Measurements from ENCODE around the gene IPO8.

IPO8 gene

DNA sequence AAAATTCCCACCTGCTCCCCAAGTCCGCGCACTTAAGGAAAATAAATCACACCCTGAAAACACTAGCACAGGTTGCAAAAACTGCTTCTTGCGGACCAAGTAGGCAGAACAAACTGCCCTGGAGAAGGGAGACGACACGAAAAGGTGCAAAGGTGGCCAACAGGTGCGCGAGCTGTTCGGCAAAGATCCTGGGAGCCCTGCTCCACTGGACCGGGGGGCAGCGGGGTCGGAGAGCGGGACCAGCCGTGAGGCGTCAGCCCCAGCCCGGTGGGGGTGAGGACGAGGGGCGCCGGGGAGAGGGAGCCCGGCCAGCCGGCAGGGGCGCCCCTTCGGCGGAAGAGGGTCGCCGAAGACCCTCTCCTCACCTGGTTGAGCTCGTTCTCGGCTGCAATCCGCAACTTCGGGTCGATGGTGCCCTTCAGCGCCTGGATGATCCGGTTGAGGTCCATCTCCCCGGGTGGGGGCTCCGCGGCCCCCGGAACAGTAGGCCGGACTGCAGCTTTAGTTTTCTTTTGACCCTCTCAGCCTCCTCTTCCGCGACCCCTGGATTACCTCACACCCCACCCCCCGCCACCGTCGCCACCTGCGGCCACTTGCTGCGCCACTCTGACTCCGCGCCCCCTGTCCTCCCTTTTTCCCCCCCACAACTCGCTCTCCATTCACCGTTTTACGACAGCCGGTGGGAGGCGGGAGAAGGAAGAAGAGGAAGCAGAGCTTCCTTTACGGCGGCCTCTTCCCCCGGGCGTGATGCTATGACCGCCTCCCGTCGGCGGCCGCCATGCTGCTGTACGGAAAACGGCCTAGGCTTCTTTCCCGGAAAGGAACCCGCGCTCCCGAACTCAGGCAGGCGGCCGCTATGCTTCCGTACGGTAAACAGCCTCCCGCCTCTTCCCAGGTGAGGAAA, at the start of gene IPO8:
TSS of gene IPO8 (minus strand) at position 671 of the 904 bp plus-strand sequence. CDS start at position 449, 222 bp downstream.
- DNase-seq = peak; percentile 96

DNA sequence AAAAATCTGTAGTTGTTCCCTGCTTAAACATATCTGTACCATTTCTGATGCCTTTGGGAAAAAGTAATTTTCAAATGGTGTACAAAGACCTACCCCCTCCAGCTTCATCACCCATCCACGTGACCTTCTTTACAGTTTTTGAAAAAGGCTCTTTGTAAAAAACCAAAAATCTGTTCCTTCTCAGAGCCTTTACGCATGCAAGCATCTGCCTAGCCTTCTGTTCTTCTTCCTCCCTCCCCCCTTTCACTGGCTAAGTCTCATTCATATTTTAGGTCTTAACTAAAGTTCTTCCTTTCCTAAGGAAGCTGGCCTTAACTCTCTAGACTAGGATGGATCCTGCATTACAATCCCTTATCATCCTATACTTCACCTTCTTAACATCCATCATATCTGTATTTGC, 48.7 kb upstream of the IPO8 start:
- DNase-seq = no peak

GRCh38 chr12:30740274-30740673, 44.6 kb upstream of the IPO8 start:
- no peak for DNase-seq

DNA sequence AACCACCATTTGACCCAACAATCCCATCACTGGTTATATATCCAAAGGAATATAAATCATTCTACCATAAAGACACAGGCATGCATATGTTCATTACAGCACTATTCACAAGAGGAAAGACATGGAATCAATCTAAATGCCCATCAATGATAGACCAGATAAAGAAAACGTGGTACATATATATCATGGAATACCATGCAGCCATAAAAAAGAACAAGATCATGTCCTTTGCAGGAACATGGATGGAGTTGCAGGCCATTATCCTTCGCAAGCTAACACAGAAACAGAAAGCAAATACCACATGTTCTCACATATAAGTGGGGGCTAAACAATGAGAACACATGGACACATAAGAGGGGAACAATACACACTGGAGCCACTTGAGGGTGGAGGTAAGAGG, 43.4 kb upstream of the IPO8 start:
- no peak for DNase-seq

DNA sequence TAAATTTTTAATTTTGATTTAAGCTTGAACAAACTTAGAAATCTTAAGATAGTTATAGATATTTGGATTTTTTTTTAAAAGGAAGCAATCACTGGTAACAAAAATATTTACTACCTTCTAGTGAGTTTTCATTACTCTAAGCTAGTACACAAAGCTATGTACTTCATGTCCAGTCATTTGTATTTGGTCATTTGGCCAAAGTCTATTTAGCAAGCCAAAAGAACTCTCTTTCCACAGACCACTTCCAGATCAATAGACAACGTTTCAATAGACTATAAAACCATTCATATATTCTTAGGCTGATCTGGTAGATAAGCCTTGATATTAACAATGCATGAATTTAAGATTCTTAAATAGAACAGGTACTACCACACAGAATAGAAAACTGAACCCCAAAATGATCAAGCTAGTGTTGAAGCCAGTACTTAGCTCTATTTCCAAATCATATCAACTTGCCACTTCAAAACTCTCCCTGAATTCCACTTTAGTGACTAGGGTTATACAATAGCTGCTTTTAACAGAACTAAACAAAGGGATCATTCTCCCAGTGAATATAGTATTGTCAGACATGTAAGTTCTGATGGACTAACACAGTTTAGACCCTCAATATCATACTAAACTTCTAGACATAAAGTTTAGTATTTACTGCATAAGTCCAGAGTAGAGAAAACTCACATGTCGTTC, 37.4 kb upstream of the IPO8 start:
- no peak for DNase-seq

GRCh38 chr12:30730011-30730410, 34.3 kb upstream of the IPO8 start:
- no peak for DNase-seq

DNA sequence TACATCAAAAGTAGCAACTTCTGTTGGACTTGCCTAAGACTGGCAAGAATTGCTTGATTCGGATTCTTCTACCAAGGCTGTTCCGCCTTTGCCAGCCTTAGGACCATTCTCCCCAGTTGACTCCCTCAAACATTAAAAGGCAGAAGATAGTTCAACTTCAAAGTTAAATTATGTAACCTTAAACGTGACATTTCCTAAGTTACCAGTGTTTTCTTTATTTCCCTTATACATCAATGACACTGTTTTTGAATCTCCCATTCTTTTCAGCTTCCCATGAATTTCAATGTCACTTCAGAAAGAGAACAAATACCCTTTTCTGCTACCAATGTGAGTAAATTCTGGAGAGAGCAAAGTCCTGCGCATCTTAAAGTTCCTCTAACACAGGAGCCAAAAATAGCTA, 33.9 kb upstream of the IPO8 start:
- DNase-seq = no peak

DNA sequence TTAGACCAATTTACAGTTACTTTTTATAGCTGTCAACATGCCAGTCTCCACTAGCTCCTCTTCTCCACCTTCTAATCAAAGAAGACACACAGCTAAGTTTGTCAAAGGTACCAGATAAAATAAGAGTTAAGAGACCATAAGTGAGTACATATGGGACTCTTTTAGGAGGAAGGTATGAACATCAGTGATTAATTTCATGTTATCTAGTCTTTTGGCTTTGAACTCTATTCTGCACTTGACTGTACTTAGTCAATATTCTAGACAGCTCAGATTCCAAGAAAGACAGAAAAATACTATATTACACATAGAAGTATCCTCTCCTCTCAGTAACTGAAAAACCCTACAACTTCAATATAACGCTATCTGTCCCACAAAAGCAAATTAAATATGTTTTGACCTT, 31.0 kb upstream of the IPO8 start:
- DNase-seq = no peak

- no peak for DNase-seq
Measured at GRCh38 chr12:30725739-30726138, 30.1 kb upstream of the IPO8 start.

DNA sequence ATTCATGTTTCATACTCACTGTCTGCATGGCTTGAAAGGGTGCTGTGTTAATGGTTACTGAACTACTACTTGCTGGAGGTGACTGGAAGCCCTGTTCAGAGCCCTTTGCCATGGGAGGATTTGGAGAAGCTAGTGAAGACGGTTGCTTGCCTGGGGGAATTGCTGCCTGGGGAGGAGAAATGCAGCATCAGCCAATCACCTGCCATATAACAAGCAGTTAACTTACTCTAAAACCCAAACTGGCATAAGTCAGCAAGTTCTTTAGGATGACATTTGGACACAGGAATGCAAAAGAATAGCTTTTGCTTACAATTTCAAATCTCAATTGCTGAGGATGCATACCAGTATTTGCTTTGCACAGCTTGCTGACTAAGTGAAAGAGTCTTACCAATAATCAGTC, 23.4 kb upstream of the IPO8 start:
- DNase-seq = no peak

DNA sequence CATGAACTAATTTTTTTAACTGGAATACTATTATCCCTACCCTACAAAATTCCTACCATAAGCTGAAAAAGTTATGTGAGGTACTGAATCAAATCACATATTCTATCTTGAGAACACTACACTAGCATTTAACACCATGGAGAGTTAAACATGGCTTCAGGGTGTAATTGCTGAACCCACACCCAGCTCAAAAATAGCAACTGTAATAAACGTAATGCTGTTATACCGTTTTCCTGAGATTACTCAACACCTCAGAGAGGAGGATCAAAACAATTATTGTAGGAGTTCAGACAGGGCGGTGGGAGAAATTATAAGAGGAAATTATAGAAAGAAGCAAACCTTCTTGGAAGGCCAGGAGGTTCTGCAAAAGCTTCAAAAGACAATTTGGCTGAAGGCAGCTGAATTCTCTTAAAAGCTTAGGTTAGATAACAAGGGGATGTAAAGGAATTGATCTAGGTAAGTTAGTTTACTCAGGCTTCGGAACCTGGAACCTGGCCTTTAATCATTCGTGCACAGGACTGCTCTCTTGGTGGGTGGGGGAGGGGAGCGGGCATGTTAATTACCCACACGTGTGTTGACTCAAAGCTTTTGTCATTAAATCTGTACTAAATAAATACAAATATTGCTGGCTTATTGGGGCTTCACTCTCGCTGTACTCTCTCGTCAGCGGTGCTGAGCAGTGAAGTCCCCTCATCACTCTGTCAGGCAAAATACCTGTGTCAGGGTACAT, 12.1 kb upstream of the IPO8 start:
- DNase-seq = no peak

- DNase-seq = peak; percentile 74
Measured at GRCh38 chr12:30706476-30706875, 10.8 kb upstream of the IPO8 start.

- no peak for DNase-seq
Measured at GRCh38 chr12:30701056-30701455, 5.4 kb upstream of the IPO8 start.

DNA sequence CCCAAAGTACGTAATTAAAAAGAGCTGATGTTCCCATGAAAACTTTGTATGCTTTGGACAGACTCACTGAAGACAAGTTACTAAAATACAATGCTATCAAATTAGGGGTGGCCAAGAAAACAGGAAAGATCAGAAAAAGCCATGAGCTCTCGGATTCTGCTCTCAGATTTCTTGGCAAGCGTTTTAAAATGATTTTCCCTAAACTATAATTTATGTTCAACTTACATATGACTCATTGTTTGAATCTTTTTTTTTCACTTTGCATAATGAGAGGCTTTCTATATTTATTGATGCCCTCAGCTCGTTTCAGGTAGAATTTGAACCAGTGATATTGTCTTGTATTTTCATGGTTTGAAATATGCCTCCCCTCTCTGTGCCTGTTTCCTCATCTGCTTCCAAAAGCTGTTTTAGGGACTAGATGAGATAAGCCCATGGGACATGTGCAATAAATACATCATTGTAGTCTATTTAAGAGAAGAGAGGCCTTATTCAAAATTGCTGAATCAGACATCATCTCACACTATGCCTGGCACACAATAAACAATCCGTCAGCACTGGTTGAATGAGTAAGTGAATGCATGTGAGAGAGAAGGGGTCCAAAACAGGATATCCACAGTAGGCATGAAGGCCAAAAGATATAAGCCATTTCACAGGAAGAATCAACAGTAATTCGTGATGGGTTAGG, 4.7 kb upstream of the IPO8 start:
- DNase-seq = no peak

DNA sequence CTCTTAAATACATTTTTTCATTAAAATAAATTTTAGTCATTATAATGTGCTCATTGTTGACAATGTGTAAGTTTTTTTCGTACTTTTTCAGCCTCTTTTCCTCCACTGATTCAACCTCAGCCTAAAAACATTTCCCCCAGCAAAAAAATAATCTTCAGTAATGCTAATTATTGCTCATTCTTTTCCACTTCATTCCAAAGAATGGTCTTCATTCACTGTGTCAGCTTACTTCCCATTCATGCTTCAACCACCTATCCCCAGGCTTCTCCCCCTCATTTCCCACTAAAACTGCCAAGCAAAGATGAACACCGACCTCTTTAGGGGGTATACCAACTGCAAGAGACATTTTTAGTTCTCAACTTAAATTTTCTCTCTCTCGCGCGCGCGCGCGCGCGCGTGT, 2.7 kb upstream of the IPO8 start:
- no peak for DNase-seq

GRCh38 chr12:30696943-30697342, 1.3 kb upstream of the IPO8 start:
- DNase-seq = no peak

DNA sequence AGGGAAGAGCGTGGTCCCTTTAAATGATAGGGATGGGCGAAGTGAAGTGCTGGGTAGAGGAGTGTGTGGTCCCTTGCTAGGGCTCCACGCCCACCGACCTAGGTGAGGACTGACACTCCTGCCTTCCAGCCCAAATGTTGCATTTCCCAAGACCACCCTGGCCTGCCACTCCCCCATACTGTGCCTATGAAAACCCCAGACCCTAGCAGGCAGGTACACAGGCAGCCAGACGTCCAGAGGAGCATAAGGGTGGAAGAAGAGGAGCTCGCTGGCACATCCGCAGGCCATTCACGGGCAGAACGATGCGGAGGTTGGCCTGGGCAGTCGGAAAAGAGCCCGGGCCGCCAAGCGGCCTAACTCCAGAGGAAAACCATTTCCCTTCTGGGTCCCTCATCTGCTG, 817 bp upstream of the IPO8 start:
- peak; percentile 11 for DNase-seq

- DNase-seq = no peak
Measured at GRCh38 chr12:30696103-30696408, 387 bp upstream of the IPO8 start.

DNA sequence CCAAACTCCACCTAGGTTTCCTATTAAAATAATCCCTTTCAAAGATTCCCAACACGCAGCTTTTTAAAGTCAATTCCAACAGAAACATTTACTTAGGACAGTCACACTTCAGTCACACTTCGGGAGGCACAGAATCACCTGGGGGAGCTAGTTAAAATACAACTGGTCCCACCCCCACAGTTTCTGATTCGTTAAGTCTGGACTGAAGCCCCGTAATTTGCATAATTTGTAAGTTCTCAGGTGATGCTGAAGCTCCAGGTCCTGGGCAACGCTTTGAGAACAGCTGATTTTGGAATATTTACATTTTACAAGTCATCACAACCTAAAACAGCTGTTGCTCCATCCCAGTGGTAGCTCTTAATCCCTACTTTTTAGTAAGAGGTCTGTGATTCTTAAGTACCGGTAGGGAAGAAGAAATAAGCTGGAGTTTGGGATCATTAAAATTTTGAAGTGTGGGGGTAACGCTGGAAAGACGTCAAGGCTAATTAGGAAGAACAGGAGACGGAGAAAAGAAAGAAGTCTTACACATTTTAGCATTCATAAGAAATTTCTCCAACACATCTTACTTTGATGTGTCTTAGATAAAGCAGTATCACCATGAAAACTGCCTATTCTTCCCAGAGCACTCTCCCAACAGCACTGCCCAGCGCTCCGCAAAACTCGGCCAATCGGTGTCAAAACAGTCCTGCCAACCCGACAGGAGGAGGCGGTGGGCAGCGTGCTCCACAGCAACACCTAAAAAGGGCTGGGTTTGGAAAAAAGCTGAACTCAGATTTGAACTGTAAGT, 1.1 kb downstream of the IPO8 start:
- peak; percentile 64 for DNase-seq

GRCh38 chr12:30692470-30692869, 3.2 kb downstream of the IPO8 start:
- DNase-seq = no peak

- DNase-seq = no peak
Measured at GRCh38 chr12:30691122-30691879, 4.4 kb downstream of the IPO8 start.
